Small intestine (tissue), 7 donors: ENCODE data around the gene UGT1A10. TPM values are rescaled to one million over a fixed set of nuclear protein-coding genes. Genes with fewer than 3 reads are reported as not detected.
A peak's percentile ranks its signal among the peaks of the same experiment; 100 is the strongest.

Experiments used
- DNase-seq, 2 donors: peaks; one replicate each; pipeline versions ENCODE4 v3.0.0 to v3.0.0-alpha.2; 2013
- FAIRE-seq: peaks from 2 replicates; lab custom pipeline; 2012; peaks lifted over from hg19 to GRCh38; lab: Jason Lieb, UNC
- H3K27ac ChIP-seq, 3 donors: one replicate each; pipeline ENCODE4 v1.5.1; 2013; ENCODE audit warnings: low read length in 2 of 3, mild to moderate bottlenecking in 2 of 3, control low read depth in 1 of 3, inconsistent platforms in 1 of 3, low read depth in 1 of 3, moderate library complexity in 1 of 3
- H3K27me3 ChIP-seq, 3 donors: one replicate each; pipeline ENCODE4 v1.6.1; 2013; ENCODE audit warnings: low read length in 3 of 3, inconsistent platforms in 1 of 3; ENCODE audit not compliant: control insufficient read depth in 3 of 3, insufficient read depth in 3 of 3
- H3K36me3 ChIP-seq, 3 donors: one replicate each; pipeline ENCODE4 v1.6.1; 2013; ENCODE audit warnings: low read length in 3 of 3, inconsistent platforms in 1 of 3, low read depth in 1 of 3, mild to moderate bottlenecking in 1 of 3, moderate library complexity in 1 of 3; ENCODE audit not compliant: control insufficient read depth in 3 of 3, insufficient read depth in 2 of 3
- H3K4me1 ChIP-seq, 3 donors: one replicate each; pipeline ENCODE4 v1.6.1; 2013; ENCODE audit warnings: low read length in 2 of 3, inconsistent platforms in 1 of 3, low read depth in 1 of 3, mild to moderate bottlenecking in 1 of 3, moderate library complexity in 1 of 3; ENCODE audit not compliant: control insufficient read depth in 3 of 3, insufficient read depth in 2 of 3
- H3K4me3 ChIP-seq, 3 donors: one replicate each; pipeline ENCODE4 v1.5.1; 2013; ENCODE audit warnings: low read length in 3 of 3, control low read depth in 1 of 3, inconsistent platforms in 1 of 3, low read depth in 1 of 3, mild to moderate bottlenecking in 1 of 3, moderate library complexity in 1 of 3
- H3K9me3 ChIP-seq, 2 donors: one replicate each; pipeline ENCODE4 v1.6.1; 2013; ENCODE audit warnings: low read depth in 1 of 2, low read length in 1 of 2; ENCODE audit not compliant: control insufficient read depth in 2 of 2, insufficient read depth in 1 of 2
- WGBS, 3 donors: extraction: QIAGEN DNeasy Blood & Tissue Kit; methylation state at CpG; one replicate each; pipeline ENCODE4 v1.1.7; 2013; 5-methylcytosine and 5-hydroxymethylcytosine counted together
- polyA plus RNA-seq, 4 donors: library from polyadenylated mRNA; stranded (reverse) in 3 of 4; unstranded in 1 of 4; fragments of 200-250 nt in 3 of 4; fragments of 120-200 nt in 1 of 4; gene quantifications; one replicate each; pipeline versions ENCODE4 v1.2.1 to v1.2.3, GENCODE V29; 2013
- donor health status: healthy with polysubstance abuse.
- donor health status: control.
- donor health status: control.
- donor health status: Bipolar disorder and iron deficiency.
- donor health status: healthy.

Gene UGT1A10
- polyA plus RNA-seq, 4 donors: 0.27 to 30.0 (median 18.5) TPM

DNA sequence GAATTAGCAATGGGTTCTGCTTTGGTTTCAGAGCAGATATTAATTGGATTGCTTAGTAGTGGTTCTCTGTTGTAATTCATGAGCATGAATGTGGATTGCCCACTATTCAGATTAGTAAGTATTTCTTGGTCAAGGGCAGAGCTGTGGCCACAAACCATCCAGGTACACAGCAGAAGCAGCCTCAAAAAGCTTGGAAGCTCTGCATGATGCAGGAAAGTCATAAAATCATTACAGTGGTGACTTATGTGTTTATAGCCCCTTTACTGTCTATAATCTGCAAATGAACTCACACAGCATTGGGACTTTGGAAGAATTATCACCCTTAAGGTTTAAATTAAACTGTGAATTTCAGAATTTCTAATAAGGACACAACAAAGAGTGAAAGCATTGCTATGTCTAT lies 121.9 kb downstream of the UGT1A10 start:
- Histone ChIP-seq H3K36me3 (no peaks in the 10 kb centered on the region), H3K27ac (peak overlapping the region; percentile 23 to 85 (median 67)), H3K4me3 (no peak overlapping the region), H3K27me3 (no peaks in the 10 kb centered on the region), H3K9me3 (peaks cover 0 to 25% of the 10 kb centered on the region in 2 donors), H3K4me1 (peaks cover 0 to 46% (median 12%) of the 10 kb centered on the region in 3 donors)
- DNase-seq: peak; percentile 73 to 79
- FAIRE-seq: no peak

DNA sequence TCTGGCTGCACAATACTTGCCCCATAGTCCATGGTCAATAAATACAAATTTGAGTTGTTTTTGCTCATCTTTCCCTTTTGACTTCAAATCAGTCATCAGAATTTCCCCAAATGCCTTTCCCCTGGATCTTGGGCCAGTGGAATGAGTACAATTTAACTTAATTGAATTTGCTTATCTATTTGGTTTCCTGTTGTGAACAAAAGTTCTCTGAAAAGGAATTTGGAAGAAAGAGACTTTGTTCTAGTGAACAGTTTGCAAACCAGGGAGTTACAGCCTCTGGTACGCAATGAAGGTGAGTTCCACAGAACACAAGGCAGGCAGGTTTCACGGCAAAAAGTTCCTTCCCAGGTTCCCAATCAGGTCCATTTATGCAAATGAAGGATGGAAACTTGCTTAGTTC lies 122.6 kb downstream of the UGT1A10 start:
- FAIRE-seq (no peak), DNase-seq (no peak)
- H3K4me3 ChIP-seq: no peak overlapping the region
- H3K36me3 ChIP-seq: no peaks in the 10 kb centered on the region
- H3K27me3 ChIP-seq: no peaks in the 10 kb centered on the region
- H3K4me1 ChIP-seq: peaks cover 0 to 51% (median 12%) of the 10 kb centered on the region in 3 donors
- peak overlapping the region in 2 of 3 donors; percentile 67 to 85 for H3K27ac ChIP-seq
- 37 to 66% (median 66%) methylated on average over 2 of the region's 2 CpGs for WGBS, 3 donors
- H3K9me3 ChIP-seq: peaks cover 0 to 20% of the 10 kb centered on the region in 2 donors

DNA sequence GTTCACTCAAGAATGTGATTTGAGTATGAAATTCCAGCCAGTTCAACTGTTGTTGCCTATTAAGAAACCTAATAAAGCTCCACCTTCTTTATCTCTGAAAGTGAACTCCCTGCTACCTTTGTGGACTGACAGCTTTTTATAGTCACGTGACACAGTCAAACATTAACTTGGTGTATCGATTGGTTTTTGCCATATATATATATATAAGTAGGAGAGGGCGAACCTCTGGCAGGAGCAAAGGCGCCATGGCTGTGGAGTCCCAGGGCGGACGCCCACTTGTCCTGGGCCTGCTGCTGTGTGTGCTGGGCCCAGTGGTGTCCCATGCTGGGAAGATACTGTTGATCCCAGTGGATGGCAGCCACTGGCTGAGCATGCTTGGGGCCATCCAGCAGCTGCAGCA lies 123.8 kb downstream of the UGT1A10 start, which contains the start of gene UGT1A1:
UGT1A1 (plus strand) TSS at position 228 of the 400 bp plus-strand sequence; CDS start at position 246, 18 bp downstream.
- Histone ChIP-seq H3K4me3 (peak within 1 kb of the TSS in 1 of 3 donors; percentile 60), H3K36me3 (no peaks in the 10 kb centered on the region), H3K4me1 (peaks cover 0 to 60% (median 12%) of the 10 kb centered on the region in 3 donors), H3K9me3 (peaks cover 0 to 17% of the 10 kb centered on the region in 2 donors), H3K27me3 (no peaks in the 10 kb centered on the region), H3K27ac (peak within 1 kb of the TSS; percentile 57 to 86 (median 76))
- FAIRE-seq (no peak), DNase-seq (peak; percentile 86 to 95)
- 19 to 60% (median 30%) methylated on average over 6 of the region's 6 CpGs for WGBS, 3 donors

DNA sequence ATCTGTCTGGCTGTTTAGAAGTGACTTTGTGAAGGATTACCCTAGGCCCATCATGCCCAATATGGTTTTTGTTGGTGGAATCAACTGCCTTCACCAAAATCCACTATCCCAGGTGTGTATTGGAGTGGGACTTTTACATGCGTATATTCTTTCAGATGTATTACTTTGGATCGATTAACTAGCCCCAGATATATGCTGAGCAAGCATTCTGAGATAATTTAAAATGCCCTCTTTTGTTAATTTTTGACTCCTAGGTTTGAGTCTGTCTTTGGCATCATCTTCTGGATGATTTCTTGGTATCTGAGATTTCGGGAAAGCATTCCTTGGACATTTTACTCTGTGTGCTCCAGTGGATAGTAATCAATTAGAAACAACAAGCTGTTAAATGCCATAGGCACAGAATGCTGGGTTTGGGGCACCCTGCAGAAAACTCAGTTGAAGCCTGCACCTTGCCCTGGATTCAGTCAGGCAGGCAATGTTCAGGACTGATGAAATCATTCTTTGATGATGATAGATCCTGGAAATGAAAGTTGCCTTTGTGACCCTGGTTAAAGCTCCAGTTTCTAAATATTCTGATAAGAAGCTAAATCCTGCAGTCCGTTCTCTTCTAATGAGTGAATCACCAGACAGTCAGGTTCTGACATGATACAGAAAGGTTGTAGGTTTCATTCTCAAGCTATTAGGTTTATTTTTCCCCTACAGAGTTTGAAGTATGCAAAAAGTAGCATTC lies 125.0 kb downstream of the UGT1A10 start:
- Histone ChIP-seq H3K9me3 (peaks cover 0 to 15% of the 10 kb centered on the region in 2 donors), H3K27me3 (peaks cover 0 to 3% (median 0%) of the 10 kb centered on the region in 3 donors), H3K27ac (peak overlapping the region; percentile 57 to 86 (median 59)), H3K36me3 (no peaks in the 10 kb centered on the region), H3K4me1 (peaks cover 0 to 64% (median 12%) of the 10 kb centered on the region in 3 donors), H3K4me3 (peak overlapping the region in 1 of 3 donors; percentile 60)
- 40 to 72% (median 47%) methylated on average over 4 of the region's 4 CpGs for WGBS, 3 donors
- DNase-seq: peak; percentile 63 to 87
- no peak for FAIRE-seq

DNA sequence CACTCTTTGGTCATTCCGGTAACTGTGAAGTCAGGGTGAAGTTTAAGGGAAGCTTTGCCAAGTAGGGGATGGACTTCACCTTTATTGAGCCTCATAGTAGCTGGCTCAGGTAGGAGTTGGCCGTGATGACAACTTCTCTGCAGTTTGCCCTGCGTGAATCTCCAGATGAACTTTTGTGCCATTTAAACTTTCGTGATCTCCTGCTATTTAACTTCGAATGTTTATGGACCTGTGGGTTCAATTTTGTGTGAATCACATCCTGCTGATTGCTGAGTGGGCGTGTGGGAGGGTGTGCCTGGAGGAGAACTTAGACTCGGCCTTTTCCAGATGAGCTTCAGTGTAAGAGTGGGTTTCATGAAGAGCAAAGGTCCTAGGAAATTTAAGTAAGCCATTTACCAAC lies 128.0 kb downstream of the UGT1A10 start:
- peak; percentile 74 to 88 for DNase-seq

DNA sequence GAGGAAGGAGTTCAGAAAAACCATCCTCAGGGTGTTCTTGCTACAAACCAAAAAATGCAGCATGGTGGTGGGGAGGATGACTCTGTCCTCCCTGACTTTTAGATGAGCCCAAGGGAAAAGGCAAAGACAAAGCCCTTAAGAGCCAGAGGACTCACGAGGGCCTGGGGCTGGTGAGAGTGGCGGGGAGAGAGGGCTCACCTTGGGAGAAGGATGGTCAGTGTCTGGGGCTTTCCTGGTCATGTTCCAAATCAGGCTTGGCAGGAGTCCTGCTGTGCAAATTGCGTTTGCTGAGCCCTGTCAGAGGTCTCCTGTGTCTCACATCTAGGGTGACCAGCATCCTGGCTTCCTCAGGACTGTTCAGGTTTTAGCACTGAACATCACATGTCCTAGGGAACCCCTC lies 128.5 kb downstream of the UGT1A10 start:
- Histone ChIP-seq H3K9me3 (peaks cover 0 to 9% of the 10 kb centered on the region in 2 donors), H3K36me3 (peaks cover 0 to 6% (median 0%) of the 10 kb centered on the region in 3 donors), H3K27me3 (peaks cover 0 to 3% (median 0%) of the 10 kb centered on the region in 3 donors), H3K4me1 (peaks cover 0 to 39% (median 4%) of the 10 kb centered on the region in 3 donors), H3K4me3 (no peak overlapping the region), H3K27ac (peak overlapping the region; percentile 16 to 82 (median 75))
- FAIRE-seq: no peak
- DNase-seq: no peak
- WGBS, 3 donors: 58 to 64% (median 58%) methylated on average over 3 of the region's 3 CpGs

More for the DNA sequence above, 128.0 kb downstream of the UGT1A10 start:
- Histone ChIP-seq H3K9me3 (peaks cover 0 to 13% of the 10 kb centered on the region in 2 donors), H3K27me3 (peaks cover 0 to 3% (median 0%) of the 10 kb centered on the region in 3 donors), H3K4me3 (peak overlapping the region in 1 of 3 donors; percentile 32), H3K27ac (peak overlapping the region in 2 of 3 donors; percentile 75 to 94), H3K4me1 (peaks cover 0 to 43% (median 7%) of the 10 kb centered on the region in 3 donors), H3K36me3 (peaks cover 0 to 4% (median 0%) of the 10 kb centered on the region in 3 donors)
- 10 to 45% (median 27%) methylated on average over 7 of the region's 7 CpGs for WGBS, 3 donors
- peak; percentile 36 for FAIRE-seq

DNA sequence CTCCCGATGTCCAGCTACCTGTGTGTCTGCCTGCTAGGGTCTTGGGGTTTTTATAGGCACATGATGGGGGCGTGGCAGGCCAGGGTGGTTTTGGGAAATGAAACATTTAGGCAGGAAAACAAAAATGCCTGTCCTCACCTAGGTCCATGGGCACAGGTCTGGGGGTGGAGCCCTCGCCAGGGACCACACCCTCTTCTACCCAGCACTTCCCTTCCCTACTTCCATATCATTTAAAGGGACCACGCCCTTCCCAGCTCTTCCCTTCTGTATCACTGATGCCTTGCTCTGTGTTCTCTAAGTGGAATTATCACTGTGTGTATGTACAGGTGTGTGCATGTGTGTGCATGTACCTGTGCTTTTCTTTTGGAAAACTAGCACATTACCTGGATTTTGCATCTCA lies 130.2 kb downstream of the UGT1A10 start:
- no peak overlapping the region for H3K27ac ChIP-seq
- FAIRE-seq: no peak
- H3K36me3 ChIP-seq: peaks cover 0 to 8% (median 0%) of the 10 kb centered on the region in 3 donors
- no peak overlapping the region for H3K4me3 ChIP-seq
- peaks cover 0 to 3% (median 0%) of the 10 kb centered on the region in 3 donors for H3K27me3 ChIP-seq
- H3K9me3 ChIP-seq: no peaks in the 10 kb centered on the region
- H3K4me1 ChIP-seq: peaks cover 0 to 25% (median 0%) of the 10 kb centered on the region in 3 donors
- 68 to 79% (median 68%) methylated on average over 4 of the region's 4 CpGs for WGBS, 3 donors
- peak in 1 of 2 donors; percentile 49 for DNase-seq

DNA sequence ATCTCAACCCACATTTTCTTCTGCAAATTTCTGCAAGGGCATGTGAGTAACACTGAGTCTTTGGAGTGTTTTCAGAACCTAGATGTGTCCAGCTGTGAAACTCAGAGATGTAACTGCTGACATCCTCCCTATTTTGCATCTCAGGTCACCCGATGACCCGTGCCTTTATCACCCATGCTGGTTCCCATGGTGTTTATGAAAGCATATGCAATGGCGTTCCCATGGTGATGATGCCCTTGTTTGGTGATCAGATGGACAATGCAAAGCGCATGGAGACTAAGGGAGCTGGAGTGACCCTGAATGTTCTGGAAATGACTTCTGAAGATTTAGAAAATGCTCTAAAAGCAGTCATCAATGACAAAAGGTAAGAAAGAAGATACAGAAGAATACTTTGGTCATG lies 131.8 kb downstream of the UGT1A10 start:
- 80 to 93% (median 90%) methylated on average over 4 of the region's 4 CpGs for WGBS, 3 donors
- no peak for DNase-seq
- peaks cover 0 to 18% (median 0%) of the 10 kb centered on the region in 3 donors for H3K4me1 ChIP-seq
- peaks cover 0 to 5% (median 0%) of the 10 kb centered on the region in 3 donors for H3K27me3 ChIP-seq
- H3K4me3 ChIP-seq: no peak overlapping the region
- no peaks in the 10 kb centered on the region for H3K9me3 ChIP-seq
- no peak overlapping the region for H3K27ac ChIP-seq
- FAIRE-seq: no peak
- H3K36me3 ChIP-seq: peaks cover 0 to 10% (median 0%) of the 10 kb centered on the region in 3 donors
